PC-9 (cell line): ENCODE measurements around the gene PIGC. TPM values are rescaled to one million over a fixed set of nuclear protein-coding genes. Genes with fewer than 3 reads are reported as not detected.

Source experiments
- BruUV-seq: library from RNA; stranded (reverse); fragments of 400-500 nt; replicated peaks from 2 replicates; lab custom pipeline; 2021; lab: Mats Ljungman, UMichigan
- CTCF ChIA-PET: fragments of 300-600 bp; sonication (Branson Sonifier 250); formaldehyde crosslinking; loops from one replicate; lab custom pipeline; 2022; ENCODE audit warnings: antibody characterized with exemption; lab: Charles Lee
- POLR2A ChIA-PET: fragments of 300-600 bp; sonication (Branson Sonifier 250); formaldehyde crosslinking; loops from one replicate; lab custom pipeline; 2022; ENCODE audit warnings: antibody characterized with exemption; ENCODE audit not compliant: unreplicated experiment; lab: Charles Lee
- DNase-seq, 2 experiments: peaks; one replicate each; pipeline versions ENCODE4 v3.0.0 to v3.0.0-alpha.2; 2015 to 2022; ENCODE audit warnings: mixed read lengths in 1 of 2
- H2AFZ ChIP-seq: fragments of 200-600 bp; sonication (generic); 2 replicates; pipeline ENCODE4 v1.8.1; 2017; ENCODE audit warnings: antibody characterized with exemption
- H3F3A ChIP-seq: fragments of 200-600 bp; sonication (generic); 2 replicates; pipeline ENCODE4 v1.8.1; 2017; ENCODE audit warnings: antibody characterized with exemption, mild to moderate bottlenecking, low read depth; ENCODE audit not compliant: insufficient read depth
- H3K27ac ChIP-seq: fragments of 200-600 bp; sonication (generic); 2 replicates; pipeline ENCODE4 v1.6.1; 2016; ENCODE audit warnings: mixed run types
- H3K27me3 ChIP-seq: fragments of 200-600 bp; sonication (generic); 2 replicates; pipeline ENCODE4 v1.6.1; 2016; ENCODE audit warnings: low read depth, mixed run types; ENCODE audit not compliant: insufficient read depth
- H3K36me3 ChIP-seq: fragments of 200-600 bp; sonication (generic); 2 replicates; pipeline ENCODE4 v1.6.1; 2016; ENCODE audit warnings: low read depth, mixed run types
- H3K4me1 ChIP-seq: fragments of 200-600 bp; sonication (generic); replicated peaks from 2 replicates; pipeline ENCODE4 v1.6.1; 2016; ENCODE audit warnings: mixed run types; ENCODE audit not compliant: insufficient read depth
- H3K4me2 ChIP-seq: fragments of 200-600 bp; sonication (generic); 2 replicates; pipeline ENCODE4 v1.6.1; 2017; ENCODE audit warnings: mixed run types
- H3K4me3 ChIP-seq: fragments of 200-600 bp; sonication (generic); 2 replicates; pipeline ENCODE4 v1.6.1; 2016; ENCODE audit warnings: mixed run types
- H3K79me2 ChIP-seq: fragments of 200-600 bp; sonication (generic); 2 replicates; pipeline ENCODE4 v1.6.1; 2017; ENCODE audit warnings: low read depth, mixed run types
- H3K9me2 ChIP-seq: fragments of 200-600 bp; sonication (generic); 2 replicates; pipeline ENCODE4 v1.8.1; 2017; ENCODE audit warnings: mild to moderate bottlenecking; ENCODE audit not compliant: insufficient read depth
- H3K9me3 ChIP-seq: fragments of 200-600 bp; sonication (generic); 2 replicates; pipeline ENCODE4 v1.8.1; 2016; ENCODE audit warnings: low read depth; ENCODE audit not compliant: insufficient read depth
- H4K20me1 ChIP-seq: fragments of 200-600 bp; sonication (generic); 2 replicates; pipeline ENCODE4 v1.8.1; 2017; ENCODE audit not compliant: insufficient read depth
- EZH2 ChIP-seq: fragments of 200-600 bp; sonication (generic); IDR thresholded peaks from 2 replicates; pipeline ENCODE4 v1.8.0; 2017; ENCODE audit warnings: antibody characterized with exemption, low read depth
- intact Hi-C: fragments of 100-400 bp; cut with micrococcal nuclease; formaldehyde crosslinking; loops from one replicate; pipeline ENCODE4 v1.10.0; 2022; ENCODE audit not compliant: unreplicated experiment
- total RNA-seq: library from RNA; stranded (reverse); gene quantifications from 2 replicates; pipeline ENCODE4 v1.2.3, GENCODE V29; 2021
- TF ChIP-seq, protein P1 (sequence below): fragments of 200-600 bp; sonication (generic); conservative IDR thresholded peaks from 2 replicates; pipeline ENCODE4 v1.6.1; 2017; ENCODE audit warnings: mixed run types, antibody characterized with exemption, mild to moderate bottlenecking, moderate library complexity

PIGC gene
- total RNA-seq, 1 experiment from 2014 or later = 26.5 TPM

DNA sequence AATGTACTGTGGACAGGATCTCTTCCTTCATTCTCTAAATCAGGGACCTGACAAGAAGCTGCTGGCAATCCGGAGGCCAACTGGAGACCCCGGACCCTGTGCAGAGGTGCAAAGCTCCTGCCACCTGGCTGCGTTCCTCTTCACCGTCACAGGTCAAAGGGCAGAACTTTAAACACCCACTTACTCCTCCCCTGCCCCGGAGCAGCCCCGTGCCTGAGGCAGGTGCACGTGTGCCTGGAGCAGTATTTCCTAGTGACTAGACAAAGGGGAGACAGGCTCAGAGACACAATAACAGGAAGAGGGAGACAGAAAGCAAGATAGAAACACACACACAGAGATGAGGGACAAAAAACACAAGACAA, 6.6 kb upstream of the PIGC start:
- Histone ChIP-seq H3K4me3 (no peak overlapping the region), H3K79me2 (no peaks in the 10 kb centered on the region), H2AFZ (no peak overlapping the region), H3K4me2 (peak overlapping the region; percentile 76), H3K9me2 (no peaks in the 10 kb centered on the region), H3K27ac (peak overlapping the region; percentile 40), H3K4me1 (peaks cover 67% of the 10 kb centered on the region), H3K27me3 (no peaks in the 10 kb centered on the region), H3F3A (peaks cover 53% of the 10 kb centered on the region), H3K9me3 (no peaks in the 10 kb centered on the region), H4K20me1 (no peaks in the 10 kb centered on the region), H3K36me3 (no peaks in the 10 kb centered on the region)
- DNase-seq = no peak
- BruUV-seq = no TSS peak
- intact Hi-C loops = loop anchor here (1.0 to 2.0 kb wide), 3 partner anchors 47 to 269 kb away; no protein-coding TSS in a partner anchor
- ChIA-PET CTCF (interaction anchor here (1.1 to 1.2 kb wide), 2 partner anchors 119 to 126 kb away, joined by 3 read pairs; no protein-coding TSS in a partner anchor), POLR2A (no interaction called here)
- TF ChIP-seq, protein P1, sequence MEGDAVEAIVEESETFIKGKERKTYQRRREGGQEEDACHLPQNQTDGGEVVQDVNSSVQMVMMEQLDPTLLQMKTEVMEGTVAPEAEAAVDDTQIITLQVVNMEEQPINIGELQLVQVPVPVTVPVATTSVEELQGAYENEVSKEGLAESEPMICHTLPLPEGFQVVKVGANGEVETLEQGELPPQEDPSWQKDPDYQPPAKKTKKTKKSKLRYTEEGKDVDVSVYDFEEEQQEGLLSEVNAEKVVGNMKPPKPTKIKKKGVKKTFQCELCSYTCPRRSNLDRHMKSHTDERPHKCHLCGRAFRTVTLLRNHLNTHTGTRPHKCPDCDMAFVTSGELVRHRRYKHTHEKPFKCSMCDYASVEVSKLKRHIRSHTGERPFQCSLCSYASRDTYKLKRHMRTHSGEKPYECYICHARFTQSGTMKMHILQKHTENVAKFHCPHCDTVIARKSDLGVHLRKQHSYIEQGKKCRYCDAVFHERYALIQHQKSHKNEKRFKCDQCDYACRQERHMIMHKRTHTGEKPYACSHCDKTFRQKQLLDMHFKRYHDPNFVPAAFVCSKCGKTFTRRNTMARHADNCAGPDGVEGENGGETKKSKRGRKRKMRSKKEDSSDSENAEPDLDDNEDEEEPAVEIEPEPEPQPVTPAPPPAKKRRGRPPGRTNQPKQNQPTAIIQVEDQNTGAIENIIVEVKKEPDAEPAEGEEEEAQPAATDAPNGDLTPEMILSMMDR = no peak
- TF ChIP-seq EZH2 = no peak

DNA sequence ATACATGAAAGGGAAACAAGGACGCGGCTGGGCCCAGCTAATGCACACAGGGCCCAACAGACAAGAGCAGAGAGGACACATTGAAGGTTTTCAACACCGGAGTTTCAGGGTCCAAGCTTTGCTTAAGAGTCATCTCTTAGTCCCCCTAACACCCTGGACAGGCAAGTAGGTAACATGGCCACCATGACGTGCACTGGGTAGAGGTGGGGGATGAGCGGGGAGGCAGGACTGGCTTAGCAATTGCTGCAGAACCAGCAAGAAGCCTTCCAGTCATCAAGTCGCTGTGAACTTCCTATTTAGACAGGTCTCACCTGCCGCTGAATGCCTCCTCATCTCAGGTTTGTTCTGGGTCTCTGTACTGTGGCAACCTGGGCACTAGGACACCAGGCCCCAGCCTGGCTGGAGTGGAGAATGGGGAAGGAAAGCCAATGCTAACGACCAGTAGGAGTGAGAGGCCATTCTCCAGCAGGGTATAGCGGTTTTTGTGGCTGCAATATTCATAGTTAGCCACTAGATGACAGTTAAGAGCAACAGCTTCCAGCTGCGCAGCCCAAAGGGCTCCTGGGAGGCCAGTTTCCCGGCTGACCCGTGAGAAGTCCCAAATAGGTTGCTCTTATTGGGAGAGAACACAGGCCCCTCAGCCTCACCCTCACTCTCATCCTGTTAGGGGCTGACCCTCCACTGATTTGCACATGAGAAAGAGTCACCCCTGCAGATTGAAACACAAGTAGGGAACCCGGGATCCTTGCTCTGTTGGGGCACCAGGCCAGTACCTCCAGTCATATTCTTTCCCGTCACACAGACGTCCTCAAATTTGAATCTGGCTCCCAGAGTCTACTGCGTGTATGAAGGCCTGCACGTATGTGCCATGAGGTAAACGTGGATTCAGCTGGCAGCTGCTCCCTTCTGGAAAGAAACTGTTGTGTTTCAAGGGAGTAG, 6.0 kb upstream of the PIGC start:
- Histone ChIP-seq H3F3A (peaks cover 53% of the 10 kb centered on the region), H3K4me2 (peak overlapping the region; percentile 76), H3K36me3 (no peaks in the 10 kb centered on the region), H3K27ac (peak overlapping the region; percentile 91), H3K27me3 (no peaks in the 10 kb centered on the region), H3K9me2 (no peaks in the 10 kb centered on the region), H3K4me1 (peaks cover 67% of the 10 kb centered on the region), H3K4me3 (peak overlapping the region; percentile 38; the same call in 1 of the 2 replicates), H4K20me1 (no peaks in the 10 kb centered on the region), H3K79me2 (no peaks in the 10 kb centered on the region), H2AFZ (0 out of 2 replicates have a peak overlapping the region, but pooled peaks have one; percentile 9), H3K9me3 (no peaks in the 10 kb centered on the region)
- intact Hi-C loops = loop anchor here (1.0 to 2.0 kb wide), 5 partner anchors 47 to 269 kb away; partner anchors contain the start of gene SUCO
- TF ChIP-seq, protein P1 = peak; percentile 76
- TF ChIP-seq EZH2 = no peak
- peak; percentile 42 to 52 for DNase-seq
- ChIA-PET POLR2A (interaction anchor here (0.5 to 1.0 kb wide), 3 partner anchors 50 to 302 kb away, joined by 4 to 7 read pairs (median 5); partner anchors contain the start of gene SUCO), CTCF (interaction anchor here (1.0 to 1.2 kb wide), 2 partner anchors 83 to 127 kb away, joined by 3 to 4 read pairs; partner anchors contain the start of gene SUCO)
- TSS peak; percentile 22 for BruUV-seq

DNA sequence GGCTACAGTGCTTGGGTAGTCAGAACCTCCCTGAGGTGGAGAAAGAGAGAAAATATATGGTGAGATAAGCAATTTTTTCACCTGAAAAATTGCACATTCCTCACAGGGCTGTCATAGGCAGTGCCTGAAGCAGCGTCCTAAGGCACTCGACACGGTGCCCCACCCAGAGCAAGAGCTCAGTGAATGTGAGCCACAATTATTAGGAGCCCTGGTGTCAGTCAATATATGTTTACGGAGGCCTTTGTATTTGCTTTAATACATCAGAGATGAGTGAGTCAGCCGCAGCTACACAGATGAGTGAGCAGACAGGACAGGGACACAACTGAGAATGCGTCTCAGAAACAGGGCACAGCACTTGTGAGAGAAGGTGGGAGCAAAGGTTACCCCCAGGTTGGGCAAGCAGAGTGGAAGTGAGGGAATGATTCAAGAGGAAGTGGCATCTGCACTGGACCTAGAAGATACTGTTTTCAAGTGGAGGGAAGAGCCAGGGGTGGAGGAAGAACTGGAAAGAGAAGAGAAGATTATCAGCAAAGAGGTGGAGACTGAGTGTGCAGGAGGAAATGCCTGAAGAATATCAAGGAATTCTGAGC, 5.2 kb upstream of the PIGC start:
- no TSS peak for BruUV-seq
- Histone ChIP-seq H3K79me2 (no peaks in the 10 kb centered on the region), H3K9me2 (no peaks in the 10 kb centered on the region), H3K27me3 (no peaks in the 10 kb centered on the region), H3K9me3 (no peaks in the 10 kb centered on the region), H2AFZ (peak overlapping the region; percentile 32), H4K20me1 (no peaks in the 10 kb centered on the region), H3K4me1 (peaks cover 67% of the 10 kb centered on the region), H3F3A (peaks cover 53% of the 10 kb centered on the region), H3K4me3 (peak overlapping the region; percentile 38; the same call in 1 of the 2 replicates), H3K27ac (peak overlapping the region; percentile 91), H3K36me3 (no peaks in the 10 kb centered on the region), H3K4me2 (peak overlapping the region; percentile 76)
- POLR2A ChIA-PET = interaction anchor here (0.5 to 1.0 kb wide), 4 partner anchors 12 to 301 kb away, joined by 4 to 7 read pairs (median 4); partner anchors contain the start of gene SUCO
- TF ChIP-seq, protein P1 = no peak
- TF ChIP-seq EZH2 = no peak
- intact Hi-C loops = loop anchor here (1.0 to 2.0 kb wide), 2 partner anchors 84 to 190 kb away; partner anchors contain the start of gene SUCO
- CTCF ChIA-PET = interaction anchor here (0.6 to 1.0 kb wide), 3 partner anchors 17 to 271 kb away, joined by 3 to 4 read pairs (median 4); partner anchors contain the start of gene SUCO
- DNase-seq = peak; percentile 75 to 98
